GM23338 (cell line): ENCODE results near the gene LRIF1. TPM values are rescaled to one million over a fixed set of nuclear protein-coding genes. Genes with fewer than 3 reads are reported as not detected.

Experiments
- polyA plus RNA-seq: library from polyadenylated mRNA; unstranded; fragments of >200 nt; fragmentation: Nextera tagmentation; extraction: Ambion mirVana; gene quantifications from 2 replicates; pipeline ENCODE4 v1.2.1, GENCODE V29; 2016
- total RNA-seq: library from RNA; depleted of rRNA; stranded (reverse); fragments of >200 nt; shearing (Covaris generic); gene quantifications from 2 replicates; pipeline ENCODE4 v1.2.3, GENCODE V29; 2014; rRNA removed

Gene LRIF1
- total and polyA plus RNA-seq, 2 experiments from 2014 or later: 32.6 to 37.9 TPM

Other genes with a start within 250 kb of the LRIF1 start
- 0.28 and 0.93 TPM in 2 replicates for gene CD53, start 90.8 kb downstream of the LRIF1 start, total RNA-seq
- 0.70 and 0.89 TPM in 2 replicates for gene CD53, start 90.8 kb downstream of the LRIF1 start, polyA plus RNA-seq
- gene DRAM2, start 176.2 kb upstream of the LRIF1 start, total RNA-seq: 45.9 and 74.6 TPM in 2 replicates
- 22.9 TPM in 2 replicates for gene DRAM2, start 176.2 kb upstream of the LRIF1 start, polyA plus RNA-seq
- 33.5 and 39.5 TPM in 2 replicates for gene CEPT1, start 176.3 kb upstream of the LRIF1 start, total RNA-seq
- gene CEPT1, start 176.3 kb upstream of the LRIF1 start, polyA plus RNA-seq: 14.3 and 17.3 TPM in 2 replicates
- gene DENND2D, start 236.7 kb upstream of the LRIF1 start, total RNA-seq: 3.0 and 5.9 TPM in 2 replicates
- 2.5 and 3.4 TPM in 2 replicates for gene DENND2D, start 236.7 kb upstream of the LRIF1 start, polyA plus RNA-seq